Spleen (tissue), 7 donors: ENCODE measurements around the gene TMEM170A.

Experiments
- CTCF ChIP-seq, 11 experiments: fragments of 200-600 bp in 7 of 11; fragments of 450-650 bp in 4 of 11; sonication (generic) in 4 of 11; IDR thresholded peaks in 8 of 11; conservative IDR thresholded peaks in 3 of 11; 1 replicate in 7 of 11; 2 replicates in 4 of 11; pipeline versions ENCODE4 v1.4.0 to v1.8.0; 2016 to 2021; ENCODE audit warnings: antibody characterized with exemption in 11 of 11, inconsistent platforms in 4 of 11, mild to moderate bottlenecking in 1 of 11
- POLR2A ChIP-seq, 3 donors: fragments of 450-650 bp; IDR thresholded peaks; one replicate each; pipeline ENCODE4 v1.5.1; 2017; ENCODE audit warnings: antibody characterized with exemption in 3 of 3, mild to moderate bottlenecking in 1 of 3
- donor health status: DM: no; HTN: no; CAD: no; lungs with moderate emphysema.
- donor health status: DM: no; HTN: no; CAD: no.
- donor health status: DM: no; HTN: no; CAD: no.

DNA sequence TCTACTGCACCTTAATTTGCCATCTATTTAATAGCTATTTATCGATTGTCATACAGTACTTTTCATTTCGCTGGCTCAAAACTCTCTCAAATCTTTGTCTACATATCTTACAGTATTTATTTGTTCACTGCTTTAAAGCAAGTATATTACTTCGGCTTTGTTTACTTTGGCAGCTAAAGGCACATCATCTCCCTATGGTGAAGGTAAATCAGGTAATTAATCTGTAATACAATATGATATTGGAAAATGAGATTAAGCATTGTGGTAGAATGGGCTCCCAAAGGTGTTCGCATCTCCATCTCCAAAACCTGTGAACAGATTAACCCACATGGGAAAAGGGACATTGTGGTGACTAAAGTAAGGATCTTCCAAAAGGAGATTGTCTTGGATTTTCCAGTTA lies 6.5 kb downstream of the TMEM170A start:
- TF ChIP-seq POLR2A (IDR thresholded peaks at IDR 0.05) (no peak), CTCF (IDR thresholded peaks at IDR 0.05 in 8 of 11, conservative IDR thresholded peaks at IDR 0.05 in 3 of 11) (no peak)
